ENCODE measurements around the gene DNAJB5.
"Not testable (repeated sequence)": the region's sequence is repeated elsewhere in the genome, so short reads cannot be mapped to it uniquely, and the experiment has no call there.

Gene DNAJB5

GRCh38 chr9:34989003-34989945, at the start of gene DNAJB5:
Gene DNAJB5 (plus strand): TSS chr9:34989745. CDS start chr9:34990631, 886 bp downstream.
- no peak for TF ChIP-seq POLR2A (IDR thresholded peaks at IDR 0.05; ENCODE audit: low read length)
- no peak for TF ChIP-seq GATA1 (IDR thresholded peaks at IDR 0.05; ENCODE audit: low read depth, low read length)

GRCh38 chr9:34939989-34940388, 49.6 kb upstream of the DNAJB5 start:
- peak; percentile 4 to 30 for DNase-seq

More at GRCh38 chr9:34989003-34989945, at the start of gene DNAJB5:
- DNase-seq: peak; percentile 92 to 95

- no peak for TF ChIP-seq POLR2A (IDR thresholded peaks at IDR 0.05; ENCODE audit: low read length)
- TF ChIP-seq GATA1 (IDR thresholded peaks at IDR 0.05; ENCODE audit: low read depth, low read length): no peak
- no peak for DNase-seq
Observed at GRCh38 chr9:34948451-34948850, 41.1 kb upstream of the DNAJB5 start.

GRCh38 chr9:34954225-34954624, 35.3 kb upstream of the DNAJB5 start:
- DNase-seq: no peak

GRCh38 chr9:34956066-34956465, 33.5 kb upstream of the DNAJB5 start:
- DNase-seq: not testable (repeated sequence)

More at GRCh38 chr9:34954225-34954624, 35.3 kb upstream of the DNAJB5 start:
- no peak for TF ChIP-seq GATA1 (IDR thresholded peaks at IDR 0.05; ENCODE audit: low read depth, low read length)
- TF ChIP-seq POLR2A (IDR thresholded peaks at IDR 0.05; ENCODE audit: low read length): no peak

- no peak for TF ChIP-seq GATA1 (IDR thresholded peaks at IDR 0.05; ENCODE audit: low read depth, low read length)
- DNase-seq: no peak
Observed at GRCh38 chr9:34956648-34957047, 32.9 kb upstream of the DNAJB5 start.

- no peak for TF ChIP-seq GATA1 (IDR thresholded peaks at IDR 0.05; ENCODE audit: low read depth, low read length)
- no peak for TF ChIP-seq POLR2A (IDR thresholded peaks at IDR 0.05; ENCODE audit: low read length)
- peak; percentile 8 to 20 for DNase-seq
Observed at GRCh38 chr9:34957492-34958410, 31.8 kb upstream of the DNAJB5 start, which contains the start of gene PHF24. Gene PHF24 (plus strand): TSS chr9:34958285. CDS start chr9:34971299, 13,014 bp downstream.

GRCh38 chr9:34958411-34958982, 31.0 kb upstream of the DNAJB5 start:
- no peak for TF ChIP-seq POLR2A (IDR thresholded peaks at IDR 0.05; ENCODE audit: low read length)
- no peak for TF ChIP-seq GATA1 (IDR thresholded peaks at IDR 0.05; ENCODE audit: low read depth, low read length)
- no peak for DNase-seq

GRCh38 chr9:34959461-34959860, 30.1 kb upstream of the DNAJB5 start:
- TF ChIP-seq GATA1 (IDR thresholded peaks at IDR 0.05; ENCODE audit: low read depth, low read length) (no peak), POLR2A (IDR thresholded peaks at IDR 0.05; ENCODE audit: low read length) (no peak)
- DNase-seq: no peak

GRCh38 chr9:34961574-34962490, 27.7 kb upstream of the DNAJB5 start:
- no peak for DNase-seq
- no peak for TF ChIP-seq POLR2A (IDR thresholded peaks at IDR 0.05; ENCODE audit: low read length)
- no peak for TF ChIP-seq GATA1 (IDR thresholded peaks at IDR 0.05; ENCODE audit: low read depth, low read length)

GRCh38 chr9:34962546-34962945, 27.0 kb upstream of the DNAJB5 start:
- TF ChIP-seq GATA1 (IDR thresholded peaks at IDR 0.05; ENCODE audit: low read depth, low read length) (no peak), POLR2A (IDR thresholded peaks at IDR 0.05; ENCODE audit: low read length) (no peak)
- no peak for DNase-seq

GRCh38 chr9:34963552-34963951, 26.0 kb upstream of the DNAJB5 start:
- no peak for DNase-seq
- TF ChIP-seq GATA1 (IDR thresholded peaks at IDR 0.05; ENCODE audit: low read depth, low read length) (no peak), POLR2A (IDR thresholded peaks at IDR 0.05; ENCODE audit: low read length) (no peak)

GRCh38 chr9:34964458-34964857, 25.1 kb upstream of the DNAJB5 start:
- no peak for DNase-seq
- TF ChIP-seq POLR2A (IDR thresholded peaks at IDR 0.05; ENCODE audit: low read length) (no peak), GATA1 (IDR thresholded peaks at IDR 0.05; ENCODE audit: low read depth, low read length) (no peak)

All from erythroblast (primary cell).